Loucy (cell line): Measurements from ENCODE around the gene CACYBP.

Source experiments
- H2AFZ ChIP-seq: fragments of 200-600 bp; sonication (generic); 2 replicates; pipeline ENCODE4 v1.6.0; 2016; ENCODE audit warnings: antibody characterized with exemption, mild to moderate bottlenecking, low read length, moderate library complexity
- H3F3A ChIP-seq: fragments of 200-600 bp; 2 replicates; pipeline ENCODE4 v1.6.0; 2016; ENCODE audit warnings: antibody characterized with exemption, low read depth, mild to moderate bottlenecking
- H3K27me3 ChIP-seq: fragments of 200-600 bp; sonication (generic); 2 replicates; pipeline ENCODE4 v1.6.1; 2014; ENCODE audit warnings: low read length, mild to moderate bottlenecking; ENCODE audit not compliant: insufficient read depth, poor library complexity, severe bottlenecking
- H3K36me3 ChIP-seq: fragments of 200-600 bp; sonication (generic); 2 replicates; pipeline ENCODE4 v1.6.1; 2016; ENCODE audit warnings: low read length; ENCODE audit not compliant: insufficient read depth
- H3K4me1 ChIP-seq: fragments of 200-600 bp; sonication (generic); 2 replicates; pipeline ENCODE4 v1.5.1; 2014; ENCODE audit warnings: low read length, mild to moderate bottlenecking; ENCODE audit not compliant: insufficient read depth, poor library complexity, severe bottlenecking
- H3K4me2 ChIP-seq: fragments of 200-600 bp; sonication (generic); 2 replicates; pipeline ENCODE4 v1.6.0; 2014; ENCODE audit warnings: antibody characterized with exemption, low read length, low read depth, mild to moderate bottlenecking; ENCODE audit not compliant: poor library complexity, severe bottlenecking
- H3K4me3 ChIP-seq: fragments of 200-600 bp; sonication (generic); 2 replicates; pipeline ENCODE4 v1.5.1; 2014; ENCODE audit warnings: low read length, mild to moderate bottlenecking, mixed read lengths; ENCODE audit not compliant: poor library complexity, severe bottlenecking
- H3K79me2 ChIP-seq: fragments of 200-600 bp; sonication (generic); 2 replicates; pipeline ENCODE4 v1.6.1; 2014; ENCODE audit warnings: low read length; ENCODE audit not compliant: insufficient read depth
- H3K9ac ChIP-seq: fragments of 200-600 bp; sonication (generic); 2 replicates; pipeline ENCODE4 v1.6.0; 2014; ENCODE audit warnings: mild to moderate bottlenecking, low read depth, low read length, moderate library complexity; ENCODE audit not compliant: poor library complexity, severe bottlenecking
- H3K9me2 ChIP-seq: fragments of 200-600 bp; sonication (generic); replicated peaks from 2 replicates; pipeline ENCODE4 v1.6.1; 2016; ENCODE audit warnings: low read depth, low read length, mixed read lengths
- H3K9me3 ChIP-seq: fragments of 200-600 bp; sonication (generic); 2 replicates; pipeline ENCODE4 v1.6.1; 2014; ENCODE audit warnings: mild to moderate bottlenecking, antibody characterized with exemption, low read length, low read depth; ENCODE audit not compliant: insufficient read depth
- H4K20me1 ChIP-seq: fragments of 200-600 bp; sonication (generic); 2 replicates; pipeline ENCODE4 v1.6.0; 2014; ENCODE audit warnings: antibody characterized with exemption, low read length, mild to moderate bottlenecking; ENCODE audit not compliant: insufficient read depth, poor library complexity, severe bottlenecking
- EZH2phosphoT487 ChIP-seq: fragments of 200-600 bp; IDR thresholded peaks from 2 replicates; pipeline ENCODE4 v1.6.1; 2018; ENCODE audit warnings: antibody characterized with exemption, mild to moderate bottlenecking, moderate library complexity, borderline replicate concordance
- TF ChIP-seq, protein P1 (sequence below): fragments of 200-600 bp; sonication (generic); conservative IDR thresholded peaks from 2 replicates; pipeline ENCODE4 v1.5.1; 2014; ENCODE audit warnings: mild to moderate bottlenecking, antibody characterized with exemption, low read length

CACYBP gene

DNA sequence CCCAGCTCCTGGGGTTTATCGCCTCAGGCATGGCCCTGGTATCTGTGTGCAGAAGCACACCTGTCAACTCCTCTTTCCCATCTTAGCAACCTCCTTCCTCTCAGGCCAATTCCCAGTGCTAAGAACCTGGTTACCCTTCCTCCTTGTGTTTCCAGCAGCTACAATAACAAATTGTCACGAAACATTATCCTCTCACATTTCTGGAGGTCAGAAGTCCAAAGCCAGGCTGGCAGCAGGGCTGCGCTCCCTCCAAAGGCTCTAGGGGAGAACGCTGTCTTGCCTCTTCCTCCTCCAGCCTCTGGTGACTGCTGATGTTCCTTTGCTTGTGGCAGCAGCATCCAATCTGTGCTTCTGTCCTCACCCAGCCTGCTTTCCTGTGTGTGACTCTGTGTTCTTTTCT lies 34.2 kb downstream of the CACYBP start:
- no peaks in the 10 kb centered on the region for H4K20me1 ChIP-seq
- H3K4me1 ChIP-seq, result peaks cover 4% of the 10 kb centered on the region
- no peaks in the 10 kb centered on the region for H3K9me2 ChIP-seq
- H3K36me3 ChIP-seq, result no peaks in the 10 kb centered on the region
- H3K9me3 ChIP-seq, result no peaks in the 10 kb centered on the region
- no peaks in the 10 kb centered on the region for H3K27me3 ChIP-seq
- no peak overlapping the region for H2AFZ ChIP-seq
- no peaks in the 10 kb centered on the region for H3F3A ChIP-seq
- TF ChIP-seq EZH2phosphoT487, result no peak
- TF ChIP-seq, protein P1, sequence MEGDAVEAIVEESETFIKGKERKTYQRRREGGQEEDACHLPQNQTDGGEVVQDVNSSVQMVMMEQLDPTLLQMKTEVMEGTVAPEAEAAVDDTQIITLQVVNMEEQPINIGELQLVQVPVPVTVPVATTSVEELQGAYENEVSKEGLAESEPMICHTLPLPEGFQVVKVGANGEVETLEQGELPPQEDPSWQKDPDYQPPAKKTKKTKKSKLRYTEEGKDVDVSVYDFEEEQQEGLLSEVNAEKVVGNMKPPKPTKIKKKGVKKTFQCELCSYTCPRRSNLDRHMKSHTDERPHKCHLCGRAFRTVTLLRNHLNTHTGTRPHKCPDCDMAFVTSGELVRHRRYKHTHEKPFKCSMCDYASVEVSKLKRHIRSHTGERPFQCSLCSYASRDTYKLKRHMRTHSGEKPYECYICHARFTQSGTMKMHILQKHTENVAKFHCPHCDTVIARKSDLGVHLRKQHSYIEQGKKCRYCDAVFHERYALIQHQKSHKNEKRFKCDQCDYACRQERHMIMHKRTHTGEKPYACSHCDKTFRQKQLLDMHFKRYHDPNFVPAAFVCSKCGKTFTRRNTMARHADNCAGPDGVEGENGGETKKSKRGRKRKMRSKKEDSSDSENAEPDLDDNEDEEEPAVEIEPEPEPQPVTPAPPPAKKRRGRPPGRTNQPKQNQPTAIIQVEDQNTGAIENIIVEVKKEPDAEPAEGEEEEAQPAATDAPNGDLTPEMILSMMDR, result no peak
- no peaks in the 10 kb centered on the region for H3K79me2 ChIP-seq
- H3K4me3 ChIP-seq, result no peak overlapping the region
- no peak overlapping the region for H3K4me2 ChIP-seq
- H3K9ac ChIP-seq, result no peak overlapping the region

GRCh38 chr1:175034775-175035174 lies 35.0 kb downstream of the CACYBP start:
- Histone ChIP-seq H3K4me2 (no peak overlapping the region), H3F3A (no peaks in the 10 kb centered on the region), H3K36me3 (no peaks in the 10 kb centered on the region), H3K9ac (no peak overlapping the region), H3K4me1 (peaks cover 4% of the 10 kb centered on the region), H2AFZ (no peak overlapping the region; the same call in 1 of the 2 replicates), H3K4me3 (no peak overlapping the region), H3K27me3 (no peaks in the 10 kb centered on the region), H4K20me1 (no peaks in the 10 kb centered on the region), H3K9me2 (no peaks in the 10 kb centered on the region), H3K9me3 (no peaks in the 10 kb centered on the region), H3K79me2 (no peaks in the 10 kb centered on the region)
- TF ChIP-seq, protein P1, result no peak
- no peak for TF ChIP-seq EZH2phosphoT487

- Histone ChIP-seq H4K20me1 (no peaks in the 10 kb centered on the region), H3K4me3 (no peak overlapping the region), H3K36me3 (no peaks in the 10 kb centered on the region), H3K9me3 (no peaks in the 10 kb centered on the region), H3K79me2 (no peaks in the 10 kb centered on the region), H3F3A (no peaks in the 10 kb centered on the region), H3K27me3 (no peaks in the 10 kb centered on the region), H3K4me1 (peaks cover 4% of the 10 kb centered on the region), H3K4me2 (no peak overlapping the region), H3K9me2 (no peaks in the 10 kb centered on the region), H3K9ac (no peak overlapping the region), H2AFZ (no peak overlapping the region)
- TF ChIP-seq, protein P1, result no peak
- TF ChIP-seq EZH2phosphoT487, result no peak
Measured at GRCh38 chr1:175035865-175036264, 36.1 kb downstream of the CACYBP start.
